HG02763 (cell line): ENCODE results near the gene MGAT4A.

Source experiments
- ATAC-seq: cut with Tn5 transposase; IDR thresholded peaks from one replicate; pipeline ENCODE4 v1.9.1; 2021; ENCODE audit warnings: mild to moderate bottlenecking, moderate library complexity; ENCODE audit not compliant: unreplicated experiment

The MGAT4A gene

DNA sequence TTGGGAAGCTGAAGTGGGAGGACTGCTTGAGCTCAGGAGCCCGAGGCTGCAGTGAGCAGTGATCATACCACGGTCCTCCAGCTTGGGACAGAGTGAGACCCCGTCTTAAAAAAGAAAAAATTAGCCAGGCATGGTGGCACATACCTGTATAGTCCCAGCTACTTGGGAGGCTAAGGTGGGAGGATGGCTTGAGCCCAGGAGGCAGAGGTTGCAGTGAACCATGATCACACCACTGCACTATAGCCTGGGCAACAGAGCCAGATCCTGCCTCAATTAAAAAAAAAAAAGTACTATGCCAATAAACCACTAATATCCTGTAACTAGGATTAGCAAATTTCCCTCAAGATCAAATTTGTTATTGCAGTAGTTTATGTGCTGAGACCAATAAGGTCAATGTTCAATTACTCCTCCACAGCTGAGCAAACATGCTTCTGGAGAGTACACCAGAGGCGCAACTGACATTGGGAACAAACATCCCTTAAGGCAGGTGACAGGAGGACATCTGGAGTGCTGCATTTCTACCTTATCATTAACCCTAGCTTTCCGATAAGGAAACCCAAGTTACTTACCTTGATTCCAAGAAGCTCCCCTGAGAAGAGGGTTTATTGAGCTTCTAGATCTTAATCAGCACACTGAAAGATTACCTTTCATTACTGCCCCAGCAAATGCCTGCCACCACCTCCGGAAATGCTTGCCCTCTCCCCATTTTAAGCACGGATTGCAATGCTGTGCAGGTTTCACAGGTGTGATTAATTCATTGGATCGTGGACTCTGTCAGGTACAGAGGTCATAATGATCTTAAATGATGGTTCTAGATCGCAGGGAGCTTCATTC, 26.2 kb downstream of the MGAT4A start:
- ATAC-seq = no peak

DNA sequence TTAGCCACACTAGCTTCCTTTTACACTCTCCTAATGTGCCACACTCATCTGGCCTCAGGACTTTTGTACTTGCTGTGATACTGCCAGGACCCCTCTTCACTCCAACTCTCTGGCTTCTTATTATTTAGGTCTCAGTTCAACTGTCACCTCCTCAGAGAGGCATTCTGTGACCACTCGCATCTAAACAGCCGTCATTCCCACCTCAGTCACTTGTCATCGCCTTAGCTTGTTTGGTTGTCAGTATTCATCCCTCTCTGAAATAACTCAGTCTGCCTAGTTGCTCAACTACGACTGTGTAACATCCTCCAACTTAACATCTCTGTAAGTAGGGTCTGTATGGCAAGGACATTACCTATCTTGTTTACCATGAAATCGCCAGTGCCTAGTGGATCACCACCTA, 27.2 kb downstream of the MGAT4A start:
- no peak for ATAC-seq

DNA sequence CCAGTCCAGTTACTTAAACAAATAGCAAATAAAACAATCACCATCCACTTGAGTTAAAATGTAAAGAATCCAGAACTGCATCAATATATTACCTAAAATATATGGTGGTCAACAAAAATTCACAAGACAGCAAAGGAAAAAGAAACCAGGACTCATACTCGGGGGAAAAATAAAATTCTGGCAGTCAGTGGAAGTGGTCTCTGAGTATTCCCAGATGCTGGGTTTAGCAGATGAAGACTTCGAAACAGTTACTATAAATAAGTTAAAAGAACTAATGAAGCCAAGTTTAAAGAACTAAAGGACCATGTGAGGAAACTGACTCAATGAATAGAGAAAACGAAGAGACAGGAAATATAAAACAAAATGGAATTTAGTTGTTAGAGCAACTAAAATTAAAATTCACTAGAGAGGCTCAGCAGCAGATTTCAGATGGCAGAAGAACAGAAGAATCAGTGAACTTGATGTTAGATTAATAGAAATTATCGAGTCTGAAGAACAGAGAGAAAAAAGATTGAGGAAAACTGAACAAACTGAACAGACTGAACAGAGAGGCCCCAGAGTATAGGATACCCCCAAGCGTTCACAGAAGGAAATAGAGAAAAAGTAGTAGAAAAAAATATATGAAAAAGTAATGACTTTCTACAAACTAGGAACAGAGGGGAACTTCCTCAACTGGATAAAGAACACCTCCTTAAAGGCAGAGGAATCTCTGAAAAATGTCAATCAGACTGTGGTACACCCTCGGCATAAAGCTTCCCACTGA, 27.9 kb downstream of the MGAT4A start:
- no peak for ATAC-seq

DNA sequence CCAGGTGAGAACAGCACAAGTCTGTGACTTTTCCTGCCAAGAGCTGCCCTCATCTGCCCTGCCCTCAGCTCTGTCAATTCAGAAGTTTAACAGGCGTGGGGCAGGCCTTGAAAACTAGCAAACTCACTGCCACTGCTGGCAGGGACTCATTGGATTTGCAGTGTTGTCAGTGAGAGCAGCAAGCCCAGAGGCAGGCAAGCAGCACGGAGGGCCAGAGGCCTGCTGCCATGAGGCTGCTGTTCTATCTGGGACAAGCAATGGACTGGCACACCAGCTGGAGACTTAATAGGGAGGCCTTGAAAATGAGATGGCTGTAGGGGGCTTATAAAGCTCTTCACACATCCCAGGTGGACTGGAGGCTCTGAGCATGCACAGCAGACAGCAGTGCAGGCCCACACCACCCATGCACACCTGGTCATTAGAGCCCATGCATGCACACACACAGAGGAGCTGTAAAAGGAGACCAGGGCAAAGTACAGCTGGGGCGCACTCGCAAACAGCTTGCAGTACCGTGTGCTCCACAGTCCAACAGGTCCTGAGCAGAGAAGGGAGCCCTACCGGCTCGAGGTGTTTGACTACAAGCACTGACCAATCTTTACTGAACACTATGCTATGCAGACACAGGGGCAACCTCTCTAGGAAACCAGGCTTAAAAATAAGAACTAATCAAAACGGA, 28.7 kb downstream of the MGAT4A start:
- no peak for ATAC-seq

DNA sequence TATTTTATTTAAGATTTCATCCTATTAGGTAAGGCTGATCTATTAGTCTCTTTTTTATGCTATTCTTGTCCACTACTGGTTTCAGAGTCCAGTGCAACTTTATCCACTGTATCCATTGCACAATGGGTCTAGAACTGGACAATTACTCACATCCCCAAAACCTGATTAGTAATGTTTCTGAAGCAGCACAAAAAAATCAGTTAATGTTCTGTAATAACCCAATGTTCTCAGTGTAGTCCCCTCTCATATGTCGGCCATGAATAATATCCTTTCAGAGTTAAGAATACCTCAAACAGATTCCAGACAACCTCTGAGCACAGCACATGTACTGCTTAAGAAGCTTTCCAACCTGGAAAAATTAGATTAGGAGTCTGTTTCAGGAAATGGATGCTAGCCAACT, 29.7 kb downstream of the MGAT4A start:
- no peak for ATAC-seq

DNA sequence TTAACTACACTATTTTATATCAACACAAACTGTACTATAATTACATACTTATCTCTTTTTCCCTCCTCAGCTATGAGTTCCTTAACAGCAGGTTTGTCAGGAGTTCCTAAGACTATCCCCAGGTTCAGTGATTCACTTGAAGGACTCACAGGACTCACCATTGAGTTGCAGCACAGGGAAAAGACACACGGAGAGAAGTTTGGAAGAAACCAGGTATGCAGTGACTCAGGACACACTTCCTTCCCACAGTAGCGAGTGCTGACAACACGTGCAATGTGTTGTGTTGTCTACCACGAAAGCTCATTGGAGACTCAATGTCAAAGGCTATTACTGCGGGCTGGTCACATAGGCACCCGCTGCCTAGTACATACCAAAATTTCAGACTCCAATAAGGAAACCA, 32.0 kb downstream of the MGAT4A start:
- no peak for ATAC-seq

DNA sequence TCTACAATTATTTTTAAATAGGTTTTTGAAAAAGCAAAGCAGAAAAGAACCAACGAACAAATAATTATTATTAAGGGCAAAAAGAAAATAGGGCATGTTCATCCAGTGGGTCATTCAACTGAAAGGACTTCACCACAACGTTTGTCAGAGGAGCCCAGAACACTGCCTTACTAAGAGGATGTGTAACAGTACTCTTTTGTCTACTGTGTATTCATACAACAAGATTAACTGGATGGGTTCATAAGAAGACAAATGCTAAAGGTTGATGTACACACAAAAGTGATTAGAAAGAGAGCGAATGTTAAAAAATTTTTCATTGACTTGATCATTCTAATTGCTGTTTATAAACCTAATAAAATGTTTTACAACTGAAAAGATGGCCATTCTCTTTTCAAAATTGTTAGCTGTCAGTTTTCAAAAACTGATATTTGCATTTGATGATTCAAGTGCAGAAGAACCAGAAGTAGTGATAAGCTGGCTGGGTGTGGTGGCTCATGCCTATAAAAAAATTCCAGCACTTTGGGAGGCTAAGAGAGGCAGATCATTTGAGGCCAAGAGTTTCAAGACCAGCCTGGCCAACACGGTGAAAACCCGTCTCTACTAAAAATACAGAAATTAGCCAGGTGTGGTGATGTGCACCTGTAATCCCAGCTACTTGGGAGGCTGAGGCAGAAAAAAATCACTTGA, 33.1 kb downstream of the MGAT4A start:
- ATAC-seq = no peak

DNA sequence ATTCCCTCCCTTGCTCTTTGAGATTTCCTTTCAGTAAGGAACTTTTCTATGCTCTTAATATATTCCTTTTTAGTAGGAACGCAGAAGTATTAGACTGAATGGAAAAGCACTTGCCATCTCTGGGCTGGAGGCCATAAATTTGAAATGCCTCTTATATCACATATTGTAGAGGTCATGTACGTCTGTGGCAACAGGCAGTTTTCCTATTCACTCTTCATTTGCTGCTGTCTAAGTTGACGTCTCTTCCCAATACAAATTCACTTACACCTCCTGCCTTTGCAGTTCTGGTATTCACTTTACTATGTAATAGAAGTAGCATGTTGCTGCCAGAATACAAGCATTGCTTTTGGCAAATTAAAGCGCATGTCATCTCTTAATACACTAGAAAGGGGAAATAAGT, 34.7 kb downstream of the MGAT4A start:
- ATAC-seq = no peak

DNA sequence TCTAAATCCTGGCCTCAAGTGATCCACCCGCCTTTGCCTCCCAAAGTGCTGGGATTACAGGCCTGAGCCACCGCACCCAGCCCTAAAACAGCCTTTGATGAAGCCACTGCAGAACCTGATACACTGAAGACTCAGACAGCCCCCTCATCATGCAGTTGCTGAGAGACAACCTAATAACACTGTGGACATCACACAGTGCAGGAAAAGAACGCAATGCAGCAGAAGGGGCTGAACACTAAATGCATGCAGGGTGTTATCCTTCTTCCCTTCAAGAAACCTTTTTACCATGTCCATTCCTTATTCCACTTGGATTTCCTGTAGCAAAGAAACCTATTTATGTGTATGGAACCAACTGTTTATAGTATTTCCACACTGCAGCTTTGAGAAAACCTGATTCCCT, 35.7 kb downstream of the MGAT4A start:
- no peak for ATAC-seq

DNA sequence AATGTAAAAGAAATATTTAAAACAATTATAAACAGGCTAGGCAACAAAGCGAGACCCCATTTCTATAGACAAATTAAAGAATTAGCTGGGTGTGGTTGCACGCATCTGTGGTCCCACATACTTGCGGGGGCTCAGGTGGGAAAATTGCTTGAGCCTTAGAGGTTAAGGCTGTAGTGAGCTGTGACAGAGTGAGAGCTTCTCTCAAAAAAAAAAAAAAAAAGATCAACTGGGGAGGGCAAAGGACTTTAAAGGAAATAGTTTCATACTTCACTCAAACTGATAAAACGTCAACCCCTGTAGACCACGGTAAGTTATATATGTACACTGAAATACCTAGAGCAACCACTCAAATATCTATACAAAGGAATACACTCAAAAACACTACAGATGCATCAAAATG, 37.5 kb downstream of the MGAT4A start:
- no peak for ATAC-seq

DNA sequence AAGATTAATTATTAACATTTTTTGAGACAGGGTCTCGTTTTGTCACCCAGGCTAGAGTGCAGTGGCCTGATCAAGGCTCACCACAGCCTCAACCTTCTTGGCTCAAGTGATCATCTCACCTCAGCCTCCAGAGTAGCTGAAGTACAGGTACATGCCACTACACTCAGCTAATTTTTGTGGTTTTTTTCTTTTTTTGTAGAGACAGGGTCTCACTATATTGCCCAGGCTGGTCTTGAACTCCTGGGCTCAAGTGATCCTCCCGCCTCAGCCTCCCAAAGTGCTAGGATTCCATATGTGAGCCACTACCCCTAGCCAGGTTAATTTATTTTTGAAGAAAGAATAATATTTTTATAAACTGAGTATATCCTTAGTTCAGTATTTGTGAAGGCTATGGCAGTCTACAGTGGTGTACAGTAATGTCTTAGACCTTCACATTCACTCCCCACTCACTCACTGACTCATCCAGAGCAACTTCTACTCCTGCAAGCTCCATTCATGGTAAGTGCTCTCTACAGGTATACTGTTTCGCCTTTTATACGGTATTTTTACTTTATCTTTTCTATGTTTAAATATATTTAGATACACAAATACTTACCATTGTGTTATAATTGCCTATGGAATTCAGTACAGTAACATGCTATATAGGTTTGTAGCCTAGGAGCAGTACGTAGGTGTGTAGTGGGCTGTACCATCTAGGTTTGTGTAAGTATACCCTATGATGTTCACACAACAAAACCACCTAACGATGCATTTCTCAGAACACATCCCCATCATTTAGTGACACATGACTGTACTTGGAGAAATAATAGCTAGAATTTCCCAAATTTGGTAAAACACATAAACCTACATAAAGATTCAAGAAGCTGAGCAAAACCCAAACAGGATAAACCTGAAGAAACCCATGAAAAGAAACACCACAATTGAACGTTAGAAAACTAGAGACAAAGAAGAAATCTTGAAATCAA, 38.6 kb downstream of the MGAT4A start:
- no peak for ATAC-seq

DNA sequence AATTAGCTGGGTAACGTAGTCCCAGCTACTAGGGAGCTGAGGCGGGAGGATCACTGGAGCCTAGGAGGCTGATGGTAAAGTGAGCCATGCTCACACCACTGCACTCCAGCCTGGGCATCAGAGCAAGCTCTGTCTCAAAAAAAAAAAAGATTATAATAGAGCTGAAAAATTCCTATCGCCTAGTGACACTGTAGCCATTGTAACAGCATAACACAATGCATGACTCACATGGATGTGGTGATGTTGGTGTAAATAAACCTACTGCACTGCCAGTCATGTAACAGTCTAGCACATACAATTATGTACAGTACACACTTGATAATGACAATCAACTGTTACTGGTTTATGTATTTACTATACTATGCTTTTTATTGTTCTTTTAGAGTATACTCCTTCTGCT, 39.6 kb downstream of the MGAT4A start:
- no peak for ATAC-seq

DNA sequence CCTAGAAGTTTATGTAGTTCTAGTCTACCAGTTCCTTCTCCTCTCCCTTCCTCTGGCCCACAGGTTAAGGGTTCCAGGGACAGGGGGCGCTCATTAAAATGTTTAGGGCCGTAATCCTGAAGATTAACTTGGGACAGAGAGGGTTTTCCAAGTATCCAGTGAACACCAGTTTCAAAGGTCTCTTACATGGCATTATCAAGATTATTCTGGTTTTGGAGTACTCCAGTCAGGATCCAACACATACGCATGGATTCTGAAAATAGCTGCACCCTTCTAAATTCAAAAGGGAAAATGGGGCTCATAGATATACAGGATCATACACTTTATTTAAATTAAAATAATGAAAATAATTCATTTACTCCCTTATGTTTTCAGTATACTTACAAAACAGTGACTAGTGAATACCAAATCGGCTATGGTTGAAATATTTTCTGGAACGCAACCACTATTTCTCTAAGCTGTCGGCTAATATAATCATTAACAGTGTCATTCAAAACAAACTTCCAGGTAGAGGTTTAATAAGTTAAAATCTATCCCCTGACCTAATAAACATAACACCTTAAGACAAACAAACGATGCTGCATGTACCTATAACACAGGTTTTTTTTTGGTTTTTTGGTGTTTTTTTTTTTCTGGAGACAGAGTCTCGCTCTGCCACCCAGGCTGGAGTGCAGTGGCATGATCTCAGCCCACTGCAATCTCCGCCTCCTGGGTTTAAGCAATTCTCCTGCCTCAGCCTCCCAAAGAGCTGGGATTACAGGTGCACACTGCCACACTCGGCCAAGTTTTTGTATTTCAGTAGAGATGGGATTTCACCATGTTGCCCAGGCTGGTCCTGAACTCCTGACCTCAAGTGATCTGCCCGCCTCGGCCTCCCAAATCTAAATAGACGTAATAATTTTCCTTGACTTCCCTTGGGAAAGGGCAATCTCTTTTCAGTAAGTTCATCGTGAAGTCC, 44.7 kb downstream of the MGAT4A start:
- no peak for ATAC-seq

DNA sequence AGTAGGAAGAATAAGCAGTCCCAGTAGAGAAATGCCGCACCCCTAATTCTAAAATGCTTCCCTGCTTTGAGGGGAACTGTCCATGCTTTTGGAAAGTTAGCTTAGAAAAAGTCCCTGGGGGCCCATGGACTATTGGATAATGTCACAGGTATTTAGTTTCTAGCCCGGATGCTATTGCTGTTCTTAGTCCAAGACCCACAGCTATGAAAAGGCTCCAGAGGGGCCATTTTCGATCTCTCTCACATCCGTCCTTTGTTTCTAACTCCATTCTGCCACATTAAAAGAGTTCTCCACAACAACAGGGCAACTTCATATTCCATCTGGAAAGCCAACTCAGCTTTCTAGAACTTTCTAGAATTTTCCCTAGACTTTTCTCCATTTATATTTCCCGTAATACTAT, 47.2 kb downstream of the MGAT4A start:
- no peak for ATAC-seq

DNA sequence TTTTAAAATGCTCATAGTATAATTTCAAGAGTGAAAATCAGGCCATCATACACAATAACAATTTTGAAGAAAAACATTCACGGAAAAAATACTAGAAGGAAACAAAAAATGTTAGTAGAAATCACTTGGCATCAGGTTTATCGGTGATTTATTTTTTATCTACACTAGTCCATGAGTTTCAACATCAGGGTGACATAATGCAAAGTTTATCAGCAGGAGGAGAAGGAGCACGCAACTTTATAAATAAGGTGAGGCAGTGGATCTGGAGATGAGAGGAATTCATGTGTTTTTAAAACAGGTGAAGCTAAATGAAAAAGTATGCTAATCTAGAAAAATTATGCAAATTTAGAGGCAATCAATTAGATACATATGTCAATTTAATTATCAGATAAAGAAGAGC, 54.2 kb downstream of the MGAT4A start:
- no peak for ATAC-seq

DNA sequence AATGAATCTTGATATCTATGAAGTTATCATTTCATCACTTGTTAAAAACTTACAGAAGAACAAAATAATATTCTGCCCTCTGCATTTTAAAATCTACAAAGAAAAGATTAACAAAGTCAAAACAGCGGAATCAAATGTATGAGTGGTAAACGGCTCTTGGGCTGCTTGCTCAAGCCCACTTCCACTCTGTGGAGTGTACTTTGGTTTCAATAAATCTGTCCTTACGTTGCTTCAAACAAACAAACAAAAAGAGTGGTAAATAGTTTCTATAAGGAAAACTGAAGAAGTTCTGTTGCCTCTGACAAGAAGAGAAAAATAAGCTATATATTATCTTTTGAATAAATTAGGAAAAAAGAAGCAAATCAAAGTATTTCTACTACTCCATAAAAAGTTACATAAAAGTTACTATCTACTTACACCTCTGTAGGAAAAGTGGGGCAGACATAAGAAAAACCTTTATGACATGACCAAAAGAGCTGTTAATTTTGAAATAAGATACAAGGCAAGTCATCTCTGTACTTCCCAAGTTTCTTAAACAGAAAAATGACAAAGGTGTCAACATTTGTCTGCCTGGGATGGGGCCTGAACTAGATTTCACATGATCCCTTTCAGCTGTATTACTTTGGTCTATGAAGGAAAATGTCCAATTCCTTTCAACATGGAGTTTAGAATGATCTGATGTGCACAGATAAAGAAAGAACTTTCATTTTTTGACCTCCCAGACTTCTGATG, 56.5 kb downstream of the MGAT4A start:
- ATAC-seq = no peak

DNA sequence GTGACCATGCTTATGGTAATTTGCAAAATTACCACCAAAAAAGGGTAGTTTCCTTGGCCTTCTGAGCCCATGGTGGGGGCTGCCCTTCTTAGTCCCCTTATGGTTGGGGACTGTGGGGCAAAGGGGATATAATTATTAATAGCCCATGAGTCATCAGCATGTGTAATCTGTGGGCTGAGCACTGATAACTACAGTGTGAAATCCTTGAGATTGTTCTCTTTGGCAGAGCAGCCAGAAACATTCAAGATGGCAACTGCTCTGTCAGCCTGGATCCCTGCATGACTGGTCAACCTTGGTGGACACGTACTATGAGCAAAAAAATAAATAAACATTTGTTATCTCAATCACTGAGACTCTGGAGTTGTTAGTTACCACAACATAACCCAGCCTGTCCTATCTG, 61.3 kb downstream of the MGAT4A start:
- no peak for ATAC-seq

DNA sequence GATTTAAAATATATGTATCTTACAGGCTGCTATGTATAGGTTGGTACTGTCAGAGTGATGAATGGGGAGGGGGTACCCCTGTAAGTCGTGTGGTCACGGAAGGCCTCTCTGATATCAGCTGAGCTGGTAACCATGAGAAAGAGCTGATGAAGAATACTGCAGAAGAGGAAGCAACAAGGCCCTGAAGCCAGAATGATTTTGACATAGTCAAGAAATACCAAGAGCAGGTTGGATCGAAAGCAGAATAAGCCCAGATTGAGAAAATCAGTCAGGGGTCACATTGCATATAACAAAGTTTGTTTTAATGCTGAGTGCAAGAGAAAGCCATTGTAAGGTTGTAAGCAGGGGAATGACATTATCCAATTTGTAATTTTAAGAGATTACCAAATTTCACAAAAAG, 65.3 kb downstream of the MGAT4A start:
- ATAC-seq = no peak
